HG02981 (cell line): ENCODE data around the gene PEX26.
"Not testable (repeated sequence)": the region's sequence is repeated elsewhere in the genome, so short reads cannot be mapped to it uniquely, and the experiment has no call there.

ENCODE experiments used
- ATAC-seq: cut with Tn5 transposase; IDR thresholded peaks from one replicate; pipeline ENCODE4 v1.9.1; 2021; ENCODE audit warnings: mild to moderate bottlenecking, moderate library complexity; ENCODE audit not compliant: unreplicated experiment

The PEX26 gene

GRCh38 chr22:18070556-18071306 lies 7.1 kb upstream of the PEX26 start:
- no peak for ATAC-seq

- ATAC-seq: not testable (repeated sequence)
Observed at GRCh38 chr22:18071307-18071967, 6.4 kb upstream of the PEX26 start.

GRCh38 chr22:18071968-18072310 lies 5.9 kb upstream of the PEX26 start:
- ATAC-seq: no peak

- ATAC-seq: no peak
Observed at GRCh38 chr22:18073467-18073866, 4.3 kb upstream of the PEX26 start.

- ATAC-seq: not testable (repeated sequence)
Observed at GRCh38 chr22:18073927-18074326, 3.9 kb upstream of the PEX26 start.

GRCh38 chr22:18075101-18075719 lies 2.6 kb upstream of the PEX26 start:
- ATAC-seq: no peak

GRCh38 chr22:18075720-18076497 lies 1.9 kb upstream of the PEX26 start:
- no peak for ATAC-seq

GRCh38 chr22:18077087-18077638 lies 627 bp upstream of the PEX26 start:
- ATAC-seq: no peak

- ATAC-seq: peak; percentile 13
Observed at GRCh38 chr22:18078329-18079041, 695 bp downstream of the PEX26 start.

GRCh38 chr22:18079706-18080233 lies 2.0 kb downstream of the PEX26 start:
- ATAC-seq: no peak

GRCh38 chr22:18081416-18081815 lies 3.6 kb downstream of the PEX26 start:
- ATAC-seq: no peak

- no peak for ATAC-seq
Observed at GRCh38 chr22:18082467-18082866, 4.7 kb downstream of the PEX26 start.

GRCh38 chr22:18083406-18083805 lies 5.6 kb downstream of the PEX26 start:
- no peak for ATAC-seq

GRCh38 chr22:18085188-18085587 lies 7.4 kb downstream of the PEX26 start:
- ATAC-seq: no peak

- ATAC-seq: no peak
Observed at GRCh38 chr22:18087350-18087855, 9.6 kb downstream of the PEX26 start.

- no peak for ATAC-seq
Observed at GRCh38 chr22:18088825-18089568, 11.2 kb downstream of the PEX26 start.

GRCh38 chr22:18090286-18090685 lies 12.5 kb downstream of the PEX26 start:
- no peak for ATAC-seq

GRCh38 chr22:18091478-18091877 lies 13.7 kb downstream of the PEX26 start:
- no peak for ATAC-seq

- no peak for ATAC-seq
Observed at GRCh38 chr22:18091916-18092526, 14.2 kb downstream of the PEX26 start.
